CD4-positive, alpha-beta T cell treated with Interleukin-2 at 100 ng/mL for 4 hours (primary cell): ENCODE results near the gene PARP11.

Experiments used
- DNase-seq: peaks from one replicate; pipeline ENCODE4 v3.0.0-alpha.2; 2020; ENCODE audit warnings: low spot score

Gene PARP11

GRCh38 chr12:3872800-3873636 lies at the start of gene PARP11:
TSS of gene PARP11 (minus strand) at chr12:3873399. CDS start at chr12:3873229, 170 bp downstream.
- peak; percentile 96 for DNase-seq

- no peak for DNase-seq
These were observed 48.8 kb upstream of the PARP11 start for GRCh38 chr12:3922033-3922432.

GRCh38 chr12:3921526-3921925 lies 48.3 kb upstream of the PARP11 start:
- no peak for DNase-seq

- no peak for DNase-seq
These were observed 47.9 kb upstream of the PARP11 start for GRCh38 chr12:3921151-3921471.

- DNase-seq, result no peak
These were observed 47.4 kb upstream of the PARP11 start for GRCh38 chr12:3920351-3921150.

- no peak for DNase-seq
These were observed 40.1 kb upstream of the PARP11 start for GRCh38 chr12:3913278-3913677.

- no peak for DNase-seq
These were observed 39.7 kb upstream of the PARP11 start for GRCh38 chr12:3912863-3913262.

- no peak for DNase-seq
These were observed 38.2 kb upstream of the PARP11 start for GRCh38 chr12:3911409-3911808.

- no peak for DNase-seq
These were observed 32.5 kb upstream of the PARP11 start for GRCh38 chr12:3905664-3906063.

- DNase-seq, result no peak
These were observed 31.8 kb upstream of the PARP11 start for GRCh38 chr12:3904999-3905398.

- DNase-seq, result no peak
These were observed 29.7 kb upstream of the PARP11 start for GRCh38 chr12:3902921-3903320.

GRCh38 chr12:3901116-3901515 lies 27.9 kb upstream of the PARP11 start:
- no peak for DNase-seq

- DNase-seq, result no peak
These were observed 25.6 kb upstream of the PARP11 start for GRCh38 chr12:3898756-3899155.

- DNase-seq, result peak; percentile 57
These were observed 24.3 kb upstream of the PARP11 start for GRCh38 chr12:3897371-3897971.

GRCh38 chr12:3896801-3897351 lies 23.7 kb upstream of the PARP11 start:
- DNase-seq, result no peak

GRCh38 chr12:3896356-3896755 lies 23.2 kb upstream of the PARP11 start:
- DNase-seq, result no peak

- no peak for DNase-seq
These were observed 19.4 kb upstream of the PARP11 start for GRCh38 chr12:3892631-3893030.

- DNase-seq, result no peak
These were observed 18.0 kb upstream of the PARP11 start for GRCh38 chr12:3891201-3891600.

GRCh38 chr12:3888659-3889058 lies 15.5 kb upstream of the PARP11 start:
- DNase-seq, result no peak

GRCh38 chr12:3885277-3886094 lies 12.3 kb upstream of the PARP11 start:
- peak; percentile 78 for DNase-seq

- DNase-seq, result no peak
These were observed 11.5 kb upstream of the PARP11 start for GRCh38 chr12:3884671-3885070.
